Testis (tissue), 3 donors: ENCODE measurements around the gene AGAP1. TPM values are rescaled to one million over a fixed set of nuclear protein-coding genes. Genes with fewer than 3 reads are reported as not detected.

Source experiments
- DNase-seq: peaks from one replicate; pipeline ENCODE4 v3.0.0-alpha.2; 2019
- H3K27ac ChIP-seq, 2 donors: fragments of 200-600 bp; sonication (generic); one replicate each; pipeline ENCODE4 v1.5.1; 2019
- H3K27me3 ChIP-seq: fragments of 200-600 bp; sonication (generic); one replicate; pipeline ENCODE4 v1.5.1; 2019
- H3K36me3 ChIP-seq: fragments of 200-600 bp; sonication (generic); one replicate; pipeline ENCODE4 v1.5.1; 2017; ENCODE audit warnings: low read depth; ENCODE audit errors: missing control alignments
- H3K4me1 ChIP-seq: fragments of 200-600 bp; sonication (generic); one replicate; pipeline ENCODE4 v1.5.1; 2019
- H3K4me3 ChIP-seq, 2 donors: fragments of 200-600 bp; sonication (generic); one replicate each; pipeline ENCODE4 v1.5.1; 2017 to 2019
- H3K9me3 ChIP-seq: fragments of 200-600 bp; sonication (generic); one replicate; pipeline ENCODE4 v1.5.1; 2017
- CTCF ChIP-seq, 3 experiments: fragments of 450-650 bp in 2 of 3; fragments of 200-600 bp in 1 of 3; sonication (generic) in 1 of 3; IDR thresholded peaks; one replicate each; pipeline ENCODE4 v1.5.1; 2016 to 2019; ENCODE audit warnings: antibody characterized with exemption in 3 of 3, mild to moderate bottlenecking in 2 of 3, moderate library complexity in 1 of 3
- POLR2A ChIP-seq: fragments of 450-650 bp; IDR thresholded peaks from one replicate; pipeline ENCODE4 v1.6.1; 2017; ENCODE audit warnings: antibody characterized with exemption, mild to moderate bottlenecking, moderate library complexity
- WGBS, 2 donors: methylation state at CpG; one replicate each; pipeline ENCODE4 v1.1.5; 2018; 5-methylcytosine and 5-hydroxymethylcytosine counted together
- intact Hi-C: fragments of 100-400 bp; cut with DNase I; formaldehyde crosslinking; loops from one replicate; pipeline ENCODE4 v1.15.1; 2023; ENCODE audit warnings: low total_unique reads
- polyA plus RNA-seq: library from polyadenylated mRNA; stranded (reverse); fragments of 350-450 nt; fragmentation: Illumina TruSeq; extraction: RNeasy Lipid Tissue Mini Kit (QIAGEN cat#74804); gene quantifications from one replicate; pipeline ENCODE4 v1.2.3, GENCODE V29; 2014; ENCODE audit warnings: low read depth, low replicate concordance; ENCODE audit not compliant: insufficient read depth
- total RNA-seq, 2 donors: library from RNA; depleted of rRNA; stranded (reverse); fragments of >200 nt; gene quantifications; one replicate each; pipeline ENCODE4 v1.2.3, GENCODE V29; 2016

AGAP1 gene
- total and polyA plus RNA-seq, 3 donors from 2014 or later = 21.4 to 45.5 (median 40.7) TPM

GRCh38 chr2:235977445-235977844 lies 483.6 kb downstream of the AGAP1 start:
- H3K27ac ChIP-seq = no peak overlapping the region
- no peaks in the 10 kb centered on the region for H3K27me3 ChIP-seq
- TF ChIP-seq CTCF (IDR thresholded peaks at IDR 0.05) = no peak
- TF ChIP-seq POLR2A = no peak
- 93 to 96% methylated on average over 9 of the region's 9 CpGs for WGBS, 2 donors
- H3K4me3 ChIP-seq = no peak overlapping the region
- H3K4me1 ChIP-seq = no peaks in the 10 kb centered on the region
- intact Hi-C loops = no loop called here
- no peaks in the 10 kb centered on the region for H3K9me3 ChIP-seq
- no peak for DNase-seq
- H3K36me3 ChIP-seq = no peaks in the 10 kb centered on the region

- TF ChIP-seq CTCF (IDR thresholded peaks at IDR 0.05) = no peak
- TF ChIP-seq POLR2A = no peak
- Histone ChIP-seq H3K36me3 (no peaks in the 10 kb centered on the region), H3K27me3 (no peaks in the 10 kb centered on the region), H3K4me3 (no peak overlapping the region), H3K27ac (no peak overlapping the region), H3K4me1 (no peaks in the 10 kb centered on the region), H3K9me3 (no peaks in the 10 kb centered on the region)
- 87 to 95% methylated on average over 1 of the region's 1 CpG for WGBS, 2 donors
- DNase-seq = no peak
- intact Hi-C loops = no loop called here
Observed at GRCh38 chr2:235978022-235978421, 484.2 kb downstream of the AGAP1 start.

DNA sequence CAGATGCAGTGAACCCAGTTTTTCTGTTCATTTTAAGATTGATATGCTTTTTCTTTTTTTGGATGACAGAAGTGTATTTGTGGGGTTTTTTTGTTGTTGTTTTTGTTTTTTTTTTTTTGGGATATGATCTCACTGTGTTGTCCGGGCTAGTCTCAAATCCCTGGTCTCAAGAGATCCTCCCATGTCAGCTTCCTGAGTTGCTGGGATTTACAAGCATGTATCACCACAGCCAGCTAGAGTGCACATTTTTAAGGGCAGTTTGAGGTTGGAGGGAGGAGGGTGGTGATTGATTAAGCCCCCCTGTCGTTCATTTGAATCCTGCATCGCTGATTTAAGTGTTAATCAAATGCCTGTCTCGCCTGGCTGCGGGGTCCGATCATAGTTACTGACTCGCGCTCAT lies 485.2 kb downstream of the AGAP1 start:
- no peaks in the 10 kb centered on the region for H3K27me3 ChIP-seq
- TF ChIP-seq POLR2A (no peak), CTCF (IDR thresholded peaks at IDR 0.05) (no peak)
- intact Hi-C loops = no loop called here
- 84 to 93% methylated on average over 8 of the region's 8 CpGs for WGBS, 2 donors
- no peak for DNase-seq
- no peaks in the 10 kb centered on the region for H3K4me1 ChIP-seq
- H3K9me3 ChIP-seq = no peaks in the 10 kb centered on the region
- no peaks in the 10 kb centered on the region for H3K36me3 ChIP-seq
- H3K27ac ChIP-seq = no peak overlapping the region
- H3K4me3 ChIP-seq = no peak overlapping the region

- no peaks in the 10 kb centered on the region for H3K27me3 ChIP-seq
- H3K27ac ChIP-seq = no peak overlapping the region
- no peaks in the 10 kb centered on the region for H3K4me1 ChIP-seq
- DNase-seq = no peak
- no peak for TF ChIP-seq CTCF (IDR thresholded peaks at IDR 0.05)
- no peak for TF ChIP-seq POLR2A
- H3K9me3 ChIP-seq = no peaks in the 10 kb centered on the region
- WGBS, 2 donors = 88 to 89% methylated on average over 15 of the region's 15 CpGs
- intact Hi-C loops = no loop called here
- no peak overlapping the region for H3K4me3 ChIP-seq
- no peaks in the 10 kb centered on the region for H3K36me3 ChIP-seq
Observed at GRCh38 chr2:235979753-235980435, 486.1 kb downstream of the AGAP1 start.

GRCh38 chr2:235981631-235982030 lies 487.8 kb downstream of the AGAP1 start:
- 81 to 87% methylated on average over 15 of the region's 15 CpGs for WGBS, 2 donors
- no peak overlapping the region for H3K4me3 ChIP-seq
- no peak for TF ChIP-seq POLR2A
- no peak for TF ChIP-seq CTCF (IDR thresholded peaks at IDR 0.05)
- no peaks in the 10 kb centered on the region for H3K36me3 ChIP-seq
- no peaks in the 10 kb centered on the region for H3K27me3 ChIP-seq
- H3K27ac ChIP-seq = no peak overlapping the region
- no peaks in the 10 kb centered on the region for H3K4me1 ChIP-seq
- no peaks in the 10 kb centered on the region for H3K9me3 ChIP-seq
- intact Hi-C loops = no loop called here
- DNase-seq = no peak
